ENCODE results near the gene KRTAP10-12.

KRTAP10-12 gene

DNA sequence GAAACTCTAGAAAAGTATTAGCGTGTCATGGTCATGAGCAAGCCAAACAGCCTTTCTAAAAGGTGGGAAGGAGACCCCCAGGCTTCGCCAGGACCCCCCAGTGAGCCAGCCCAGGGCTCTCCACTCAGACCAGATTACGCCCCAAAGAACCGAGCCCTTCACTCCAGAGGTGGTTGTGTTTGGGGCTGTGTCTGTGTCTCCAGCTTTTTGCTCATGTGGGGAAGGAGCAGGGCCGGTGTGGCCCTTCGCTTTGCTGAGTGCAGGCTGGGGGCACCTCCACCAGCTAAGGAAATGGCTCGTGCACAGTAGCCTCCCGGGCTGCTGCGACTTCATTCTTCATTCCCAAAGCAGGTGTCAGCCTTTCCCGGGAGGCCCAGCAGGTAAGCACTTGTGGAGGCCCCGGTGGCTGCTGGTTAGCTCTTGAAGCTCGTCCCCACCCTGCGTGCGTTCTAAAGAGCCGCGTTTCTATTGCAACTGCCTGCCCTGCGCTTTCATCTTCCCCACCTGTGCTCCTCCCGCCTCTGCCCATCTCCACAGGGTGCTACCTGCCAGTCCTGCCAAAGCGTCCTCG, 13.9 kb downstream of the KRTAP10-12 start:
- DNase-seq (ENCODE audit: extremely low read depth in 1 of 2, low read depth in 1 of 2): no peak

GRCh38 chr21:44711327-44712202, 14.6 kb downstream of the KRTAP10-12 start, which contains the start of gene TSPEAR:
Gene TSPEAR, minus strand, starts transcription at chr21:44711572. Its CDS starts 58 bp downstream, at chr21:44711514.
- DNase-seq (ENCODE audit: extremely low read depth in 1 of 2, low read depth in 1 of 2): no peak

GRCh38 chr21:44712203-44713028, 15.4 kb downstream of the KRTAP10-12 start:
- no peak for DNase-seq (ENCODE audit: extremely low read depth in 1 of 2, low read depth in 1 of 2)

GRCh38 chr21:44713130-44713529, 16.2 kb downstream of the KRTAP10-12 start:
- DNase-seq (ENCODE audit: extremely low read depth in 1 of 2, low read depth in 1 of 2): no peak

DNA sequence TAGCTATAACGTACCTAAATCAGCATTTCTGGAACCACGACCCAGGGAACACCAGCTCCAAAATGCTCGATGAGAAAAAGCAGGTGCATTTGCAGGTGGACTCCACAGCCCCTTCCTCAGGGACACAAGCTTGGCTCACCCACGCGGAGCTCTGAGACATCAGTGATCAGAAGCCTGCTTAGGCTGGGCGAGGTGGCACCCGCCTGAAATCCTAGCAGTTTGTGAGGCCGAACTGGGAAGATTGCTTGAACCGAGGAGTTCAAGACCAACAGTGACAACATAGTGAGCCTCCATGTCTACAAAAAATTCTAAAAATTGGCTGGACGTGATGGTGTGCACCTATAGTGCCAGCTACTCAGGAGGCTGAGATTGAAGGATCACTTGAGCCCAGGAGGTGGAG, 16.9 kb downstream of the KRTAP10-12 start:
- no peak for DNase-seq (ENCODE audit: extremely low read depth in 1 of 2, low read depth in 1 of 2)

DNA sequence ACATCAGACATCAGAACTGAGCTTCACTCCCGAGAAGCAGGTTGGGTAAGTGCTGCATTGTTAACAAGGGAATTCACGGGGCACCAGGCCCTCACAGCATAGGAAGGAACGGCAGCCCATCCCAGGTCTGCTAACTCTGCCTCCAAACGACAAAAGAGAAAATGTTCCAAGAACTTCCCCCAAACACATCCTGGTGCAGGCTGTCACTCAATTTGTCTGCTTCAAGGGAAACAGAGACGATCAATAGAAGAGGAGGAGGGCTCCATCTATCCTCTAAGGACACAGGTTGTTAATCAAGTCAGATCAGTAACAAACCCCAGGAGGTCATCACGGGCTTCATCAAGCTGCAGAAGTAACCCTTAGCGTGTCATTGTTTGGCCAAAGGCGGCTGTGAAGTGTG, 17.9 kb downstream of the KRTAP10-12 start:
- no peak for DNase-seq (ENCODE audit: extremely low read depth in 1 of 2, low read depth in 1 of 2)

GRCh38 chr21:44716984-44717383, 20.0 kb downstream of the KRTAP10-12 start:
- DNase-seq (ENCODE audit: extremely low read depth in 1 of 2, low read depth in 1 of 2): no peak

- no peak for DNase-seq (ENCODE audit: extremely low read depth in 1 of 2, low read depth in 1 of 2)
Observed at GRCh38 chr21:44718093-44718492, 21.1 kb downstream of the KRTAP10-12 start.

GRCh38 chr21:44718571-44718970, 21.6 kb downstream of the KRTAP10-12 start:
- DNase-seq (ENCODE audit: extremely low read depth in 1 of 2, low read depth in 1 of 2): no peak

DNA sequence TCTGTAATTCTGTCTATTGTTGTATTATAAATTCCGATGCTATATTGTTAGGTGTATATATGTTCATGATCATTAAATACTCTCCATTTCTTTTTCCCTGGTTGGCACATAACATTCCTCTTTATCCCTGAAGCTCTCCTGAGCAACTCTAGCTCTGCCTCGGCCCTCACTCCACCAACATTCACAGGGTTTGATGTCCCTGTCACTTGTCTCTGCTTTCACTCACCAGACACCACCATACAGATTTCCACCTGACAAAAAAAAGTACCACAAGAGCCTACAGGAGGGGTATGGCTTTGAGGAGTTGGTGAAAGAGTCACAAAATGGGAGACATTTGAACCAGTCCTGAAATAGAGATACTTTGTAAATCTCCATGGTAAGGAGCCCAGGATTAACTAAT, 23.2 kb downstream of the KRTAP10-12 start:
- DNase-seq (ENCODE audit: extremely low read depth in 1 of 2, low read depth in 1 of 2): no peak

GRCh38 chr21:44722731-44723130, 25.8 kb downstream of the KRTAP10-12 start:
- DNase-seq (ENCODE audit: extremely low read depth in 1 of 2, low read depth in 1 of 2): no peak

DNA sequence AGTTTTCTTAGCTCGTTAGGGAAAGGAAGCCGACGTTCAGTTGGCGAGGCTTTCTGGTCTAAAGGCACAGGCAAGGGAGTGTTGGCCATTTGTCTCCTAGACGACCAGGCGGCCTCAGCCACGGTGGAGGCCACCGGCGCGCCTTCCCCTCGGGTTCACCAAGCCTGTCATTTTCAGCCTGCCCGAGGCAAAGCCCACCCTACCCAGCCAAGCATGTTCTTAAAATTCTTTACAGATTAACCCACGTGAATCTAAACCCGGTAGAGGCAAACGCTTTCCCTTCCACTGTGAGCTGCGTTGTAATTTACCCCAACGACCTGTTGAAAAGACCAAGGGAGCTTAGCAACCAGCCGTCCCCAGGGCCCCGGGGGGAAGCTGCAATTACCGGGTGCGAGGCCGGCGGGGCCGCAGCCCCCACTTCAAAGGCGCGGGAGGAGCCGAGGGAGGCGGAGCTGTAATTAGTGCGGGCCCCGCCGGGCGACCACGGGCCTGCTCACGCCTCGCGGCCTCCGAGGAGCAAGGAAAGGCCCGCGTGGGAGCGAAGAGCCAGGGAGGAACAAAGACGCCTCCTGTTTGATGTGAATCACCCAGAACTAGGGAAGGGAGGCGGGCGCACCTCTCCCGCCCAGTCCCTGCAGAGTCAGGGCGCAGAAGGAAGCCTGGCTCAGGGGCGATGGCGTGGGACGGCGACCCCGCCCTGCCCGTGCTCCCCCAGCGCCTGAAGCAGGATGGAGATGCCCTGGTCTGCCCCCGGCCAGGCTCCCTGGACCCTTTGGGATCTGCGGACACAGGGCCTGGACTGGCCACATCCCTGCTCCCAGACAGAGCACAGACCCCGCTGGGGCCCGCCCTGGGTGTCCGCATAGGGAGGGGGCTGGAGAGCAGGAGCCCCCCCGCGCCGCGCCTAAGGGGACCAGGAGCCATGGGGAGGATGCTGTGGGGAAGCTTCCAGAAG, 26.5 kb downstream of the KRTAP10-12 start:
- no peak for DNase-seq (ENCODE audit: extremely low read depth in 1 of 2, low read depth in 1 of 2)

DNA sequence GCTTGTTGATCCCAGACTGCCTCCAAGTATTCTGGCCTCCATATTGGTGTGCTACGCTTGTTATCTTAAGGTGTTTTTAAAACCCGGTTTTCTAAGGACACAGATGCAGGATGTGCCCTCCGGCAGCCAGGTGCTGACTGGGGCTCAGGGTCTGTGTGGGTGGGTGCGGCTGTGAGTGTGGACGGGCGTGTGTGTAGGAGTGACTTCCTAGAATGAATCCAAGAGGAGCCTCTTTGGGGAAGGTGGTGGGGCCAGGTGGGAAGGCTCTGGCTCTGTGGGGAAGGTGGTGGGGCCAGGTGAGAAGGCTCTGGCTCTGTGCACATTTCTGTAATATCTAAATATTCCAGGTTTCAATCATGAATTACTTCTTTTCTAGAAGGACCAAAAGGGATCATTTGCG, 27.2 kb downstream of the KRTAP10-12 start:
- no peak for DNase-seq (ENCODE audit: extremely low read depth in 1 of 2, low read depth in 1 of 2)

GRCh38 chr21:44724926-44725325, 28.0 kb downstream of the KRTAP10-12 start:
- DNase-seq (ENCODE audit: extremely low read depth in 1 of 2, low read depth in 1 of 2): no peak

DNA sequence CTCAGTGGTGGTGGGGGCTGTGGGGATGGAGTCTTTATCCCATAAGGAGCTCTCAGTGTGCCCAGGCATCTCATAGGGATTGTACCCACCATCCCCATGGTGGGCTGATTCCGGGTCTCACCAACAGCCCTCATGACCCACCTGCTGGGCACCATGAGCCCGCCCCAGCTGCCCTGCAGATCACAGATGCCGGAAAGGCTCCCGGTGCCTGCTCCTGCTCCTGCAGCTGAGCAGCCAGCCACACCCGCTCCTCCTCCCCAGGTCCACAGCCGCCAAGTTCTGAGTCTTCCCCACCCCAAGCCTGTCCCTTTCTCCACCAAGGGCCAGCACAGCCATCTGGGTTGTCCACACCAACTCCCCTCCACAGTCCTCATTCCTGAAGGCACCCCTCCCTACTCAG, 29.9 kb downstream of the KRTAP10-12 start:
- DNase-seq (ENCODE audit: extremely low read depth in 1 of 2, low read depth in 1 of 2): no peak

DNA sequence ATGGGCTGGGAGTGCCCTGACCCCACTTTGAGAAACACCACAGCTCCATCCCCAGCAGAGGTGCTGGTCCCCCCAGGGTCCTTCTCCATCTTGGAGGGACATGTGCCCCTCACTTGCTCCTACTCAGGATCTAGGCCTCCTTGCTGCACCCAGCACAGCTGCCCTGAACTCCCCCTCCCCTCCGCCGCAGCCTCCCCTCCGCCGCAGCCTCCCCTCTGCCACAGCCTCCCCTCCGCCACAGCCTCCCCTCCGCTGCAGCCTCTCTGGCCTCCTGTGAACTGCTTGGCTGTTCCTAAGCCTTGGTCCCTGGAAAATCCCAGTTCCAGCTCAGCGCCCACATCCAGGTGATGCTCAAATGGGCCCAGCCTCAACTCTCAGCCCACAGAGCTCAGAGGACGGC, 30.3 kb downstream of the KRTAP10-12 start:
- DNase-seq (ENCODE audit: extremely low read depth in 1 of 2, low read depth in 1 of 2): no peak

DNA sequence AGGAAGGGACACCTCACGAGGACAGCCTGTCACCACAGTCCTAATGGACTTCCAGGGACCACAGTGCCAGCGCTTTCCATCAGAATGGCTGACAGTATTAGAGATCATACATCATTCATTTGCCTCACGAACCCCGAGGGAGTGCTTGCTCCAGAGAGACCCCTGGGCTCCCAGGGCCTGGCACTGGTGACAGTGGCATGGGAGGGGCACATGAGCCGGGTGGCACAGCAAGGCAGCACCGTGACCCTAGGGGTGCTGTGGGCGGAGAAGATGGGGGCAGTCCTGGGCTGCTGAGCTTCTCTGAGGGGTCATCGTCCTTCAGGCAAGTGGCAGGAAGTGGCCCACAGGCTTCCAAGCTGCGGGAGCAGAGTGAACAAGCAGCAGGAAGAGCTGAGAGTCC, 30.8 kb downstream of the KRTAP10-12 start:
- DNase-seq (ENCODE audit: extremely low read depth in 1 of 2, low read depth in 1 of 2): no peak

DNA sequence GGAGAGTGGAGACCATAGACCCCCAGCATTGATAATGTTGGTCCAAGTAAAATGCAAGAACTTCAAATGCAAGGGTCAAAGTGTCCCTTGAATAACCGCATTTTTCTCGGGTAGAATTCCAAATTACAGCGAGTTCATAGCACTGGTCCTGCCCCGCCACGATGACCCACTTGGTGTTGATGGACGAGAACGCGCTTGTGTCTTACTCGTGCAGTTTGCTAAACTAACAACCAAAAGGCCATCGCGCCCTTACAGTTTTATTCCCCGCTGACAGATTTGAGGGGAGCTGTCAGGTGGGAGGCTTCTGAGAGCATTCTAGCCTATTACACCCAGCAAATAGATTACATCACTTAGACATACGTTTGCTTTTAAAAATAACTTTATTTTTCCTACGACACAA, 31.7 kb downstream of the KRTAP10-12 start:
- no peak for DNase-seq (ENCODE audit: extremely low read depth in 1 of 2, low read depth in 1 of 2)

DNA sequence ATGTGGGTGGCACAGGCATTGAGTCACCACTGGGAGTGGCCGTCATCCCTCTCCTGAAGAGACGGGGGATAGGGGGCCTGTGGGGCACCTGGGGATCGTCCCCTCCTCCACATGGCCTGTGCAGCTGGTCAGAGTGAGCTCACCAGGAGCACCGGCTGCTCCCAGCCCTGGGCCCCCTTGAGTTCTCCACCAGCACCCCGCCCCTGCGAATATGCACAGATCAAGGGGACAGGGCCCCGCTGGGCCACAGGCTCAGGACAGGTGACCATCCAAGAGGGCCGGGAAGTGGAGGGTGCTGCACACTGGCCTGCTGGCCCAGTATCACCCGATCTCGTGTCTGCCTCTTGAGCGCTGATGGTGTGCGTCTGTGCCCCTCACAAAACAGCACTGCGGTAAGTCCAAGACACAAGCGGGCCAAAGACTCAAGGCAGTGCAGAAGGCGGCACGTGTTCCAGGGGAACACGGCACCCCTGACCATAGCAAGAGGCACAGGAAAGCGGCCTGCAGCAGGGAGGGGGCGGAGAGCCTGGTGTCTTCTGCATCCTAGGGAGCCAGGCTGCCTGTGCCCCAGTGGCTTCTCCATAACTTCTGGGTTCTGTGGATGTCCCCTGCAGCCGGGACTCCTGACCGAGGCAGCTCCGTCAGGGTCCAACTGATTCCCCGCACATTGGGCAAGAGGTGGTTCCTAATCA, 32.5 kb downstream of the KRTAP10-12 start:
- DNase-seq (ENCODE audit: extremely low read depth in 1 of 2, low read depth in 1 of 2): no peak

- no peak for DNase-seq (ENCODE audit: extremely low read depth in 1 of 2, low read depth in 1 of 2)
Observed at GRCh38 chr21:44730028-44730395, 33.0 kb downstream of the KRTAP10-12 start.

All from activated CD8-positive, alpha-beta memory T cell treated with anti-CD3 and anti-CD28 coated beads for 1 hour (primary cell).